ENCODE results near the gene NF1.

- no peak for TF ChIP-seq CTCF (IDR thresholded peaks at IDR 0.05)
- no peak for TF ChIP-seq POLR2AphosphoS5 (IDR thresholded peaks at IDR 0.05; ENCODE audit: insufficient read depth in 1 of 2, low read depth in 1 of 2)
These were observed 140.3 kb downstream of the NF1 start for GRCh38 chr17:31235110-31235509.
